Esophagus (tissue), 2 donors: ENCODE results near the gene ACER3. TPM values are rescaled to one million over a fixed set of nuclear protein-coding genes. Genes with fewer than 3 reads are reported as not detected.

Source experiments
- H3K27ac ChIP-seq, 2 donors: one replicate each; pipeline ENCODE4 v1.5.1; 2013; ENCODE audit warnings: low read depth in 2 of 2, mild to moderate bottlenecking in 2 of 2, inconsistent platforms in 1 of 2, low read length in 1 of 2, moderate library complexity in 1 of 2
- H3K27me3 ChIP-seq, 2 donors: one replicate each; pipeline ENCODE4 v1.6.1; 2013; ENCODE audit warnings: low read length in 2 of 2, control low read depth in 1 of 2, mild to moderate bottlenecking in 1 of 2; ENCODE audit not compliant: insufficient read depth in 2 of 2, control insufficient read depth in 1 of 2
- H3K36me3 ChIP-seq, 2 donors: one replicate each; pipeline ENCODE4 v1.6.1; 2013; ENCODE audit warnings: low read length in 1 of 2; ENCODE audit not compliant: control insufficient read depth in 2 of 2, insufficient read depth in 2 of 2
- H3K4me1 ChIP-seq, 2 donors: one replicate each; pipeline ENCODE4 v1.6.1; 2013; ENCODE audit warnings: low read length in 1 of 2; ENCODE audit not compliant: control insufficient read depth in 2 of 2, insufficient read depth in 2 of 2
- H3K4me3 ChIP-seq, 2 donors: one replicate each; pipeline ENCODE4 v1.5.1; 2013; ENCODE audit warnings: low read length in 2 of 2, mild to moderate bottlenecking in 2 of 2, low read depth in 1 of 2, moderate library complexity in 1 of 2
- H3K9me3 ChIP-seq, 2 donors: one replicate each; pipeline ENCODE4 v1.6.1; 2013; ENCODE audit warnings: mild to moderate bottlenecking in 2 of 2, low read depth in 1 of 2, low read length in 1 of 2, moderate library complexity in 1 of 2; ENCODE audit not compliant: control insufficient read depth in 2 of 2, insufficient read depth in 1 of 2
- WGBS, 2 donors: extraction: QIAGEN DNeasy Blood & Tissue Kit; methylation state at CpG; one replicate each; pipeline ENCODE4 v1.1.7; 2013; 5-methylcytosine and 5-hydroxymethylcytosine counted together
- polyA plus RNA-seq, 2 donors: library from polyadenylated mRNA; stranded (reverse); fragments of 200-250 nt; gene quantifications; one replicate each; pipeline ENCODE4 v1.2.3, GENCODE V29; 2013
- donor health status: healthy with polysubstance abuse.
- donor health status: Bipolar disorder and iron deficiency.

The ACER3 gene
- polyA plus RNA-seq, 2 donors, result 7.2 to 8.2 TPM

GRCh38 chr11:76975513-76975912 is 114.8 kb downstream of the ACER3 start:
- H3K27me3 ChIP-seq, result no peaks in the 10 kb centered on the region
- peaks cover 3 to 4% of the 10 kb centered on the region in 2 donors for H3K9me3 ChIP-seq
- H3K4me3 ChIP-seq, result no peak overlapping the region
- no peak overlapping the region for H3K27ac ChIP-seq
- peaks cover 0 to 9% of the 10 kb centered on the region in 2 donors for H3K36me3 ChIP-seq
- no peaks in the 10 kb centered on the region for H3K4me1 ChIP-seq

- H3K9me3 ChIP-seq, result peaks cover 3 to 4% of the 10 kb centered on the region in 2 donors
- no peaks in the 10 kb centered on the region for H3K27me3 ChIP-seq
- H3K4me3 ChIP-seq, result no peak overlapping the region
- H3K4me1 ChIP-seq, result no peaks in the 10 kb centered on the region
- peaks cover 0 to 9% of the 10 kb centered on the region in 2 donors for H3K36me3 ChIP-seq
- no peak overlapping the region for H3K27ac ChIP-seq
- WGBS, 2 donors, result 99% methylated on average over 8 of the region's 8 CpGs
Observed at GRCh38 chr11:76977791-76978190, 117.1 kb downstream of the ACER3 start.

- Histone ChIP-seq H3K4me3 (no peak overlapping the region), H3K27me3 (no peaks in the 10 kb centered on the region), H3K36me3 (peaks cover 0 to 9% of the 10 kb centered on the region in 2 donors), H3K4me1 (no peaks in the 10 kb centered on the region), H3K9me3 (peaks cover 3 to 4% of the 10 kb centered on the region in 2 donors), H3K27ac (no peak overlapping the region)
- whole genome bisulfite sequencing, 2 donors, result 93 to 97% methylated on average over 4 of the region's 4 CpGs
Observed at GRCh38 chr11:76978239-76978638, 117.5 kb downstream of the ACER3 start.

GRCh38 chr11:76978818-76979217 is 118.1 kb downstream of the ACER3 start:
- peaks cover 0 to 9% of the 10 kb centered on the region in 2 donors for H3K36me3 ChIP-seq
- H3K4me3 ChIP-seq, result no peak overlapping the region
- peaks cover 3 to 4% of the 10 kb centered on the region in 2 donors for H3K9me3 ChIP-seq
- H3K4me1 ChIP-seq, result no peaks in the 10 kb centered on the region
- no peak overlapping the region for H3K27ac ChIP-seq
- WGBS, 2 donors, result 89 to 98% methylated on average over 3 of the region's 3 CpGs
- H3K27me3 ChIP-seq, result no peaks in the 10 kb centered on the region

- Histone ChIP-seq H3K9me3 (peaks cover 3 to 4% of the 10 kb centered on the region in 2 donors), H3K4me1 (no peaks in the 10 kb centered on the region), H3K27ac (no peak overlapping the region), H3K4me3 (no peak overlapping the region), H3K27me3 (no peaks in the 10 kb centered on the region), H3K36me3 (peaks cover 0 to 9% of the 10 kb centered on the region in 2 donors)
Observed at GRCh38 chr11:76980196-76980595, 119.5 kb downstream of the ACER3 start.

GRCh38 chr11:76984743-76985142 is 124.0 kb downstream of the ACER3 start:
- H3K27ac ChIP-seq, result peak overlapping the region in 1 of 2 donors; percentile 45
- no peaks in the 10 kb centered on the region for H3K9me3 ChIP-seq
- H3K4me3 ChIP-seq, result no peak overlapping the region
- no peaks in the 10 kb centered on the region for H3K36me3 ChIP-seq
- 72 to 75% methylated on average over 1 of the region's 1 CpG for WGBS, 2 donors
- H3K27me3 ChIP-seq, result no peaks in the 10 kb centered on the region
- H3K4me1 ChIP-seq, result no peaks in the 10 kb centered on the region

- H3K4me3 ChIP-seq, result no peak overlapping the region
- WGBS, 2 donors, result 72 to 89% methylated on average over 1 of the region's 1 CpG
- H3K9me3 ChIP-seq, result no peaks in the 10 kb centered on the region
- H3K4me1 ChIP-seq, result no peaks in the 10 kb centered on the region
- no peak overlapping the region for H3K27ac ChIP-seq
- no peaks in the 10 kb centered on the region for H3K36me3 ChIP-seq
- H3K27me3 ChIP-seq, result no peaks in the 10 kb centered on the region
Observed at GRCh38 chr11:76987203-76987602, 126.5 kb downstream of the ACER3 start.

GRCh38 chr11:76990628-76991027 is 129.9 kb downstream of the ACER3 start:
- no peaks in the 10 kb centered on the region for H3K27me3 ChIP-seq
- H3K4me3 ChIP-seq, result no peak overlapping the region
- 92 to 97% methylated on average over 1 of the region's 1 CpG for WGBS, 2 donors
- no peak overlapping the region for H3K27ac ChIP-seq
- H3K9me3 ChIP-seq, result no peaks in the 10 kb centered on the region
- H3K36me3 ChIP-seq, result no peaks in the 10 kb centered on the region
- no peaks in the 10 kb centered on the region for H3K4me1 ChIP-seq

GRCh38 chr11:76995081-76995576 is 134.4 kb downstream of the ACER3 start:
- H3K9me3 ChIP-seq, result no peaks in the 10 kb centered on the region
- H3K4me3 ChIP-seq, result no peak overlapping the region
- H3K27me3 ChIP-seq, result no peaks in the 10 kb centered on the region
- no peaks in the 10 kb centered on the region for H3K36me3 ChIP-seq
- no peak overlapping the region for H3K27ac ChIP-seq
- no peaks in the 10 kb centered on the region for H3K4me1 ChIP-seq

GRCh38 chr11:76997512-76997911 is 136.8 kb downstream of the ACER3 start:
- Histone ChIP-seq H3K27ac (no peak overlapping the region), H3K27me3 (no peaks in the 10 kb centered on the region), H3K36me3 (no peaks in the 10 kb centered on the region), H3K4me3 (no peak overlapping the region), H3K9me3 (no peaks in the 10 kb centered on the region), H3K4me1 (no peaks in the 10 kb centered on the region)
- 93 to 100% methylated on average over 1 of the region's 1 CpG for WGBS, 2 donors
